ENCODE results near the gene SIRT4. TPM values are rescaled to one million over a fixed set of nuclear protein-coding genes. Genes with fewer than 3 reads are reported as not detected.

Gene SIRT4
- polyA plus RNA-seq, 1 experiment: 1.2 TPM

GRCh38 chr12:120284381-120284780 lies 17.7 kb upstream of the SIRT4 start:
- CTCF ChIA-PET: interaction anchor here (0.8 to 1.5 kb wide), 4 partner anchors 17 to 40 kb away, joined by 3 to 4 read pairs (median 3); partner anchors contain the start of genes PXN and SIRT4
- POLR2A ChIA-PET: no interaction called here
- no peak for DNase-seq (ENCODE audit: low read depth)
- no peaks in the 10 kb centered on the region for H3K36me3 ChIP-seq (ENCODE audit: control insufficient read depth, insufficient read depth, low read length)
- no peaks in the 10 kb centered on the region for H3K27me3 ChIP-seq (ENCODE audit: control insufficient read depth, insufficient read depth, low read length)
- no peak for TF ChIP-seq CTCF (IDR thresholded peaks at IDR 0.05; ENCODE audit: insufficient read depth, low read depth, low read length)
- no peak overlapping the region for H3K4me3 ChIP-seq (ENCODE audit: low read depth, low read length)

GRCh38 chr12:120286768-120287490 lies 15.2 kb upstream of the SIRT4 start:
- H3K27me3 ChIP-seq (ENCODE audit: control insufficient read depth, insufficient read depth, low read length): no peaks in the 10 kb centered on the region
- H3K36me3 ChIP-seq (ENCODE audit: control insufficient read depth, insufficient read depth, low read length): no peaks in the 10 kb centered on the region
- DNase-seq (ENCODE audit: low read depth): no peak
- CTCF ChIA-PET: interaction anchor here (0.9 to 3.3 kb wide), 3 partner anchors 15 to 59 kb away, joined by 4 to 11 read pairs (median 6); partner anchors contain the start of gene SIRT4
- no peak for TF ChIP-seq CTCF (IDR thresholded peaks at IDR 0.05; ENCODE audit: insufficient read depth, low read depth, low read length)
- POLR2A ChIA-PET: interaction anchor here (0.5 kb wide), 1 partner anchor 85 kb away, joined by 6 read pairs; no protein-coding TSS in a partner anchor
- H3K4me3 ChIP-seq (ENCODE audit: low read depth, low read length): no peak overlapping the region

GRCh38 chr12:120287491-120287890 lies 14.6 kb upstream of the SIRT4 start:
- POLR2A ChIA-PET: no interaction called here
- H3K36me3 ChIP-seq (ENCODE audit: control insufficient read depth, insufficient read depth, low read length): no peaks in the 10 kb centered on the region
- TF ChIP-seq CTCF (IDR thresholded peaks at IDR 0.05; ENCODE audit: insufficient read depth, low read depth, low read length): no peak
- no peak overlapping the region for H3K4me3 ChIP-seq (ENCODE audit: low read depth, low read length)
- no peak for DNase-seq (ENCODE audit: low read depth)
- no peaks in the 10 kb centered on the region for H3K27me3 ChIP-seq (ENCODE audit: control insufficient read depth, insufficient read depth, low read length)
- CTCF ChIA-PET: interaction anchor here (0.9 to 3.3 kb wide), 2 partner anchors 15 to 21 kb away, joined by 4 to 11 read pairs; partner anchors contain the start of gene SIRT4

- Histone ChIP-seq H3K36me3 (ENCODE audit: control insufficient read depth, insufficient read depth, low read length) (no peaks in the 10 kb centered on the region), H3K4me3 (ENCODE audit: low read depth, low read length) (peak overlapping the region; percentile 25), H3K27me3 (ENCODE audit: control insufficient read depth, insufficient read depth, low read length) (no peaks in the 10 kb centered on the region)
- no peak for TF ChIP-seq CTCF (IDR thresholded peaks at IDR 0.05; ENCODE audit: insufficient read depth, low read depth, low read length)
- ChIA-PET CTCF (interaction anchor here (0.9 to 5.2 kb wide), 6 partner anchors 11 to 62 kb away, joined by 3 to 46 read pairs (median 5); partner anchors contain the start of genes PXN and SIRT4), POLR2A (interaction anchor here (0.5 to 2.7 kb wide), 18 partner anchors 12 to 171 kb away, joined by 3 to 37 read pairs (median 6); partner anchors contain the start of genes PXN, RPLP0 and SIRT4)
- DNase-seq (ENCODE audit: low read depth): no peak
These were observed 11.4 kb upstream of the SIRT4 start for GRCh38 chr12:120290609-120291305.

GRCh38 chr12:120292411-120292660 lies 9.8 kb upstream of the SIRT4 start:
- CTCF ChIA-PET: interaction anchor here (1.6 to 5.2 kb wide), 4 partner anchors 10 to 148 kb away, joined by 4 to 46 read pairs (median 10); partner anchors contain the start of gene SIRT4
- POLR2A ChIA-PET: interaction anchor here (0.6 to 2.7 kb wide), 7 partner anchors 10 to 96 kb away, joined by 4 to 37 read pairs (median 14); partner anchors contain the start of genes RPLP0 and SIRT4

More at GRCh38 chr12:120292411-120292660, 9.8 kb upstream of the SIRT4 start:
- Histone ChIP-seq H3K36me3 (ENCODE audit: control insufficient read depth, insufficient read depth, low read length) (no peaks in the 10 kb centered on the region), H3K4me3 (ENCODE audit: low read depth, low read length) (peak overlapping the region; percentile 47), H3K27me3 (ENCODE audit: control insufficient read depth, insufficient read depth, low read length) (no peaks in the 10 kb centered on the region)
- no peak for DNase-seq (ENCODE audit: low read depth)
- TF ChIP-seq CTCF (IDR thresholded peaks at IDR 0.05; ENCODE audit: insufficient read depth, low read depth, low read length): no peak
